NCI-H2227 (cell line): Measurements from ENCODE around the gene DCTD.

ENCODE experiments used
- DNase-seq: peaks from one replicate; lab custom pipeline; 2025; ENCODE audit not compliant: unreplicated experiment; lab: John Stamatoyannopoulos, UW

The DCTD gene

DNA sequence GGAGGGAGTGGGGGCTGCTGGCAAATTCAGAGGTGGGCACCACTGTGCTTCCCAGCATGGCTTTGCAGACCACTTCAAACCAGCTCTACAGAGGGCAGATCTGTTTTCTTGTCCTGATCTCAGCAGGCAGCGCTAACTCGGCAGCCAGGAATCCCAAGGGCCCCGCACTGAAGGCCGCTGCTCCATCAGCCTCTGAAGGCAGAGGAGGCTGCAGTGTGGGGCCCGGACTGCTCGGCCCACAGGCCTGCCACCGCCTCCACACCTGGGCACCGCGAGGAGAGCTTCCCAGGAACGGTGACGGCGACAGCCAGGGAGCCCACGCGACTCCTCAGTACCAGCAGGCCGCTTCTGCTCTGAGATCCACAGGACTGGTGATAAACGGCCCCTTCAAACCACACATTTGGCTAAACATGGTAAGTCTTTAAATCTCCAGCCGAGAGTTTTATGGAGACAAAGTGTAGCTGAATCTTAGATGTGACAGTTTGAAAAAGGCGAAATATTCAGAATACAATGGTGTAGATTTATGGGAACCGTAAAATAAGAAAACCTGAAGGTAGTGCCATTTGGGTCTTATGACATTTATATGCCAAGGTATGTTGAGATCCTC is 23.6 kb downstream of the DCTD start:
- no peak for DNase-seq

DNA sequence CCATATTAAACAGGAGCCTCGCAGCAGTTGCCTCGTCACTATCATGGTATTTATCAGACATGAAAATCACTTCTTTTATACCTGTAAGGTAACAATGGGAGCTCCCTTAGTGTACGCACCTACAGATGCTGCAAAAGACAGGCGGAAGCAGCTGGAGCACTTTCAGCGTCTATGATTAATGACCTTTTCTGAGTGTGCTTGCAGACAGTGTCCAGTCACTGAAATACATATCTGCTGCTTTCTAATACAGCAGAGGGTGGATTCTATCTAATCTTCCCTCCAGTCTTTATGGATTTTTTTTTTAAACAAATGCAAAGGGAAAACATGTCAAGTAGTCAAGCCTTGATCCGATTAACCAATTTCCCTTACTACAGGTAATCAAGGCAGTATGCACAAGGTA is 24.1 kb downstream of the DCTD start:
- DNase-seq: no peak

DNA sequence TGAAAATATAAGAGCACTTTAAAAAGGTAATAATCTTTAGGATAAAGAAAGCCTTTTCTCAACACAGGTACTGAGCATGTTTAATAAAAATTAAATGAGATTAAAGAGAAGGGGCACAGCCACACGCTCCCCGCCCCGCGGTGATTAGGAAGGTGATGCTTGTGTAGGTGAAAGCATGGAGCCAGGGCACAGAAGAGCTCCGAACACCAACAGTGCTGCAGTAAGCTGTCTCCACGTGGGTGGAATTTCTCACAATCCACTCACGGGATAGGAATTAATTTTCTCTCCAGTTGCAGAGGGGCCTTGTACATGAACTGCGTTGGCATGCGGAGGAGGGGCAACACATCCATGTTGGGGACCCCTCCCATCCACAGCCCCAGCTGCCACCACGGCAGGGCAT is 27.0 kb downstream of the DCTD start:
- no peak for DNase-seq

- DNase-seq: no peak
Observed at GRCh38 chr4:182888891-182889290, 28.3 kb downstream of the DCTD start.

DNA sequence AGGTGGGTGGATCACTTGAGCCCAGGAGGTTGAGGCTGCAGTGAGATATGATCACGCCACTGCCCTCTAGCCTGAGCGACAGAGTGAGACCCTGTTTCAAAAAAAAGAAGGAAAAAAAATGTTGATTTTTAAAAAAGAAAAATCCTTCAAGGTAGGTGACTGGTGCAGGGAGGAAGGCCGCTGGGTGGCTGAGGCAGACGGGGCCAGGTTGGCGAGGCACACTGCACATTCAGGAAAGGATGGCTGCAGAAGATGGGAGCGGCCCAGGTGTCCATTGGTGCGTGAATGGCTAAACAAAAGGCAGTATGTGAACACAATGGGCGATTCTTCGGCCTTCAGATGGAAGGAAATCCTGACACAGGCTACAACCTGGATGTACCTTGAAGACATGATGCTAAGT is 30.4 kb downstream of the DCTD start:
- DNase-seq: no peak

DNA sequence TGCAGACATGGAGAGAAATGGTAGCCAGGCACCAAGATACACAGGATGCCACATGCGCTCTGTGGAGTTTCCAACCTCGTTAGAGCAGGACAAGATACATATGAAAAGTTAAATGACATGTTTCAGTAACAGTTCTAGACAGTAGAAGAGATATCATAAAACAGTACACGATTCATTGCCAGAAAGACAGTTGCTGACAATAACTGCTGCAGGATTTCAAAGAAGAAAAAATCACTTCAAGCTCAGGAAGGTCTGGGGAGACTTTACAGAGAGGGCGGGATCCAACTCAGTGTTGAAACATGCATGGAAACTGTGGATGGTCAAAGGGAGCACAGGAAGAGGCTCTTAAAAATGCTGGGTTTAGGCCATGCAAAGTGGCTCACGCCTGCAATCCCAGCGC is 31.0 kb downstream of the DCTD start:
- no peak for DNase-seq

GRCh38 chr4:182885738-182886077 is 31.5 kb downstream of the DCTD start:
- DNase-seq: no peak

- DNase-seq: no peak
Observed at GRCh38 chr4:182885022-182885737, 32.0 kb downstream of the DCTD start.

GRCh38 chr4:182884040-182884439 is 33.1 kb downstream of the DCTD start:
- DNase-seq: no peak

DNA sequence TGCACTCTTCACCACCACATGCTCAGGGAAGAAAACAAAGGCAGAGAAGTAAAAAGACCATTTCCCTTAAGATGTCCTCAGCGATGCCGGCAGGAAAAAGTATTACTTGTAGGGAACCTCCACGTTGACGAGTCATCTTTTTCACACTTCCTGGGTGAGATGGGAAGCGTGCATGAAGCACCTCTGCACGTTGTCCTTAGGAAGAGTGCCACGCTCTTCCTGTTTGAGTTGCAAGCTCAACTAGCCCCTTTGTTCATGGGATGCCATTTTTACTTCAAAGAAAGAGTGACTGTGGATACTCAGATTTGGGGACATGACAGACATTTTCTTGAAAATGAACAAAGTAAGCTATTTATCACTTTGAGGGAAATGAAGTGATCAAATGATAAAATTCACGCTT is 33.8 kb downstream of the DCTD start:
- DNase-seq: no peak

- DNase-seq: peak; percentile 9
Observed at GRCh38 chr4:182881914-182882313, 35.3 kb downstream of the DCTD start.

- DNase-seq: no peak
Observed at GRCh38 chr4:182880387-182881356, 36.5 kb downstream of the DCTD start.

DNA sequence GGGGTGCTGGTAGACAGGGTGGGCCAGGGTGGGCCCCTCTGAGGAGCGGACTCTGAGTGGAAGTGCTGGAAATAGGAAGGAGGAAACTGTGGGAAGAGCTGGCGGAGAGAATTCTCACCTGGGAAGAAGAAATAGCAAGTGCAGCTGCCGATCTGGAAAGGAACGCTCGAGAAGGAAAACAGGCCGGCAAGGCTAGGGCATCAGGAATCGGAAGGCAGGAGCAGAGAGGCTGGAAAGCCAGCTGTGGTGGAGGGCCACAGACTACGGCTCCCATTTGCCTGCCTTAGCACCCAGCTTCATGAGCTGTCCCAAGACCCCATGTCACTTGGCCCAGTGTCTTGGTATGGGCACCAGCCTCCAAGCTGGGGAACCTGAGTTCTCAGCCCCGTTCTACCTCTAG is 37.3 kb downstream of the DCTD start:
- DNase-seq: no peak

- no peak for DNase-seq
Observed at GRCh38 chr4:182878633-182879495, 38.3 kb downstream of the DCTD start.

- no peak for DNase-seq
Observed at GRCh38 chr4:182877326-182877883, 39.8 kb downstream of the DCTD start.

GRCh38 chr4:182876427-182876826 is 40.8 kb downstream of the DCTD start:
- DNase-seq: no peak

DNA sequence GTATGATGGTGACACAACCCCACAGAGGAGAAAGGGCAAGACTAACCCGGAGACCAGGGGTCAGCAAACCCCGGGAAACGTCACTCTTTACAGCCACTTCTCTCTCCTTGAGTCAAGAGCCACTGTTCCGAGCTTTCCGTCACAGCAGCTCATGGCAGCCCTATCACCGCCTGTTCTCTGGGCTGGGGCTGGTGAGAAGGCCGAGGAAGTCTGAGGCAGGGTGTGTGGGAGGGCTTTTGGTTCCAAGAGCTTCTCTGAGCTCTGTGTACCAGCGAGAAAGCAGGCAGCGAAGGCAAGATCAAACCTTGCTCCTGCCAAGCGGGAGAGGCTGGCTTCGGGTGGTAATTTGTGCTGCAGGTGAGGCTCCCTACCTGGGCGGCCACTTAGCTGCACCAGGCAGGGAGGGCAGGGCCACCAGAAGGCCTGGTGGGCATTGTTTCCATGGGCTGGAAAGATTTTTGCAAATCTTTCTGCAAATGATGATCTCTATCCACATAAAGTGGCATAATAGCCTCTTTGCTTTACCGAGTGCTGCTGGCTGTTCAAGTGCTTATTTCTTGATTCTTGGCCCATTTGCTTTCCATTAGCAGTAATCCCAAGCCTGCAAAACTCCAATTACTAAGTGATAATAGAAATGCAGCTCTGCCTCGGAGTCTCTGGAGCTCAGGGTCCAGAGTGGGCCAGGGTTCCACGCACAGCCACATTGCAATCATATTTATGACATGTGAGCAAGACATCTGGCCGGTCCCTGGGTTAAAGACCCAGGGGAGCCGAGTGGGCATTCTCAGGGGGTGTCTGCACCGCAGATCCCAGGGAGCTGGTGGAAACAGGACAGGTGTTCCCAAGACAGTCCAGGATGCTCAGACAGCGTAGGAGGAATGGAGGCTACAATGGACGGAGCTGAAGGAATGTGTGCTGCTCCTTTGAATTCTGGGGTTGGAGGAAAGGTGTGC is 41.5 kb downstream of the DCTD start:
- peak; percentile 16 for DNase-seq

GRCh38 chr4:182874797-182875345 is 42.3 kb downstream of the DCTD start:
- no peak for DNase-seq

DNA sequence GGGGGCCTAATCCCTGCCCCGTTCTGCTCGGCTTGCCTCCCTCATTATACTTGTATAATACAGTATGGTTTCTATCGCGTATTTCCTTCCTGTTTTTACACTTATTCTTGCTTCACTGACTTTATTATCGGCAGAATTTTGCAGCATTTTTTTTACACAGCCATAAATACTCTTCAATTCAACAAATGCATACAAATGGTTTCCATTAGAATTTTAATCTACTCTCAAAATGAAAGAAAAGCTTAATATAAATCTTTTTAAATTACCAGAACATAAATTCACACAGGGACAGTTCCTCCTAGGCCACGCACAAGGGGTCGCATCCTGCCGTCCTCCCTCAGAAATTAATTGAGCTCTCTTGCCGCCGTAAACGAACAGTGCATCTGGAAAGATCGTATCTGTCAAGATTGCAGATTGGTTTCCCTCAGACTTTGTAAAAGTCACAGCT is 42.9 kb downstream of the DCTD start:
- no peak for DNase-seq
